Testis (tissue), 3 donors: Measurements from ENCODE around the gene RCBTB1. TPM values are rescaled to one million over a fixed set of nuclear protein-coding genes. Genes with fewer than 3 reads are reported as not detected.

ENCODE experiments used
- DNase-seq: peaks from one replicate; pipeline ENCODE4 v3.0.0-alpha.2; 2019
- H3K27ac ChIP-seq, 2 donors: fragments of 200-600 bp; sonication (generic); one replicate each; pipeline ENCODE4 v1.5.1; 2019
- H3K27me3 ChIP-seq: fragments of 200-600 bp; sonication (generic); one replicate; pipeline ENCODE4 v1.5.1; 2019
- H3K36me3 ChIP-seq: fragments of 200-600 bp; sonication (generic); one replicate; pipeline ENCODE4 v1.5.1; 2017; ENCODE audit warnings: low read depth; ENCODE audit errors: missing control alignments
- H3K4me1 ChIP-seq: fragments of 200-600 bp; sonication (generic); one replicate; pipeline ENCODE4 v1.5.1; 2019
- H3K4me3 ChIP-seq, 2 donors: fragments of 200-600 bp; sonication (generic); one replicate each; pipeline ENCODE4 v1.5.1; 2017 to 2019
- H3K9me3 ChIP-seq: fragments of 200-600 bp; sonication (generic); one replicate; pipeline ENCODE4 v1.5.1; 2017
- POLR2A ChIP-seq: fragments of 450-650 bp; IDR thresholded peaks from one replicate; pipeline ENCODE4 v1.6.1; 2017; ENCODE audit warnings: antibody characterized with exemption, mild to moderate bottlenecking, moderate library complexity
- WGBS, 2 donors: methylation state at CpG; one replicate each; pipeline ENCODE4 v1.1.5; 2018; 5-methylcytosine and 5-hydroxymethylcytosine counted together
- intact Hi-C: fragments of 100-400 bp; cut with DNase I; formaldehyde crosslinking; loops from one replicate; pipeline ENCODE4 v1.15.1; 2023; ENCODE audit warnings: low total_unique reads
- polyA plus RNA-seq: library from polyadenylated mRNA; stranded (reverse); fragments of 350-450 nt; fragmentation: Illumina TruSeq; extraction: RNeasy Lipid Tissue Mini Kit (QIAGEN cat#74804); gene quantifications from one replicate; pipeline ENCODE4 v1.2.3, GENCODE V29; 2014; ENCODE audit warnings: low read depth, low replicate concordance; ENCODE audit not compliant: insufficient read depth
- total RNA-seq, 2 donors: library from RNA; depleted of rRNA; stranded (reverse); fragments of >200 nt; gene quantifications; one replicate each; pipeline ENCODE4 v1.2.3, GENCODE V29; 2016
- TF ChIP-seq, protein P1 (sequence below), 3 experiments: fragments of 450-650 bp in 2 of 3; fragments of 200-600 bp in 1 of 3; sonication (generic) in 1 of 3; IDR thresholded peaks; one replicate each; pipeline ENCODE4 v1.5.1; 2016 to 2019; ENCODE audit warnings: antibody characterized with exemption in 3 of 3, mild to moderate bottlenecking in 2 of 3, moderate library complexity in 1 of 3

The RCBTB1 gene
- total and polyA plus RNA-seq, 3 donors from 2014 or later, result 14.4 to 32.8 (median 20.5) TPM

DNA sequence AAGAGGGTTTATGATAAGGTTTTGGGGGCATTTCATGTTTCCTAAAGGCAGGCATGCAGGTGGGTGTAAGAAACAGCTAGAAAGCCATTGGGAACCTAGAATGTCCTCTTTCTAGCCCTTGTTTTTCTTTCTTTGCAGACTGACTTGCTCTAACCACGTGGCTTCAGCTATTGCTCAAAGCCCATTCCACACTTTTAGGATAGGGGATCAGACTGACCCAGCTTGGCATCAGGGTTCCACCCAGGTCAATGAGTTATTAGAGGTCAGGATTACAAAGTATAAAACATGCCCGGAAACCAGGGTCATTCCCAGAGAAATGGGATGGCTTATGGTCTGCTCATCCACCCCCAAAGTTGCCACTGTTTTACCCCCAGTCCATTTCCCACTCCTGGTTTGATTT is 72.8 kb downstream of the RCBTB1 start:
- no peak for DNase-seq
- H3K9me3 ChIP-seq, result no peaks in the 10 kb centered on the region
- intact Hi-C loops, result no loop called here
- H3K27ac ChIP-seq, result no peak overlapping the region
- TF ChIP-seq, protein P1, sequence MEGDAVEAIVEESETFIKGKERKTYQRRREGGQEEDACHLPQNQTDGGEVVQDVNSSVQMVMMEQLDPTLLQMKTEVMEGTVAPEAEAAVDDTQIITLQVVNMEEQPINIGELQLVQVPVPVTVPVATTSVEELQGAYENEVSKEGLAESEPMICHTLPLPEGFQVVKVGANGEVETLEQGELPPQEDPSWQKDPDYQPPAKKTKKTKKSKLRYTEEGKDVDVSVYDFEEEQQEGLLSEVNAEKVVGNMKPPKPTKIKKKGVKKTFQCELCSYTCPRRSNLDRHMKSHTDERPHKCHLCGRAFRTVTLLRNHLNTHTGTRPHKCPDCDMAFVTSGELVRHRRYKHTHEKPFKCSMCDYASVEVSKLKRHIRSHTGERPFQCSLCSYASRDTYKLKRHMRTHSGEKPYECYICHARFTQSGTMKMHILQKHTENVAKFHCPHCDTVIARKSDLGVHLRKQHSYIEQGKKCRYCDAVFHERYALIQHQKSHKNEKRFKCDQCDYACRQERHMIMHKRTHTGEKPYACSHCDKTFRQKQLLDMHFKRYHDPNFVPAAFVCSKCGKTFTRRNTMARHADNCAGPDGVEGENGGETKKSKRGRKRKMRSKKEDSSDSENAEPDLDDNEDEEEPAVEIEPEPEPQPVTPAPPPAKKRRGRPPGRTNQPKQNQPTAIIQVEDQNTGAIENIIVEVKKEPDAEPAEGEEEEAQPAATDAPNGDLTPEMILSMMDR (IDR thresholded peaks at IDR 0.05), result no peak
- TF ChIP-seq POLR2A, result no peak
- no peaks in the 10 kb centered on the region for H3K4me1 ChIP-seq
- H3K36me3 ChIP-seq, result no peaks in the 10 kb centered on the region
- WGBS, 2 donors, result 85 to 86% methylated on average over 2 of the region's 2 CpGs
- H3K4me3 ChIP-seq, result no peak overlapping the region
- no peaks in the 10 kb centered on the region for H3K27me3 ChIP-seq

GRCh38 chr13:49503951-49504350 is 81.4 kb downstream of the RCBTB1 start:
- Histone ChIP-seq H3K36me3 (no peaks in the 10 kb centered on the region), H3K27ac (no peak overlapping the region), H3K4me1 (no peaks in the 10 kb centered on the region), H3K27me3 (no peaks in the 10 kb centered on the region), H3K9me3 (no peaks in the 10 kb centered on the region), H3K4me3 (no peak overlapping the region)
- DNase-seq, result no peak
- intact Hi-C loops, result no loop called here
- TF ChIP-seq, protein P1 (IDR thresholded peaks at IDR 0.05), result no peak
- TF ChIP-seq POLR2A, result no peak
- WGBS, 2 donors, result 91% methylated on average over 3 of the region's 3 CpGs

GRCh38 chr13:49502954-49503353 is 82.4 kb downstream of the RCBTB1 start:
- TF ChIP-seq POLR2A, result no peak
- TF ChIP-seq, protein P1 (IDR thresholded peaks at IDR 0.05), result no peak
- no peak overlapping the region for H3K27ac ChIP-seq
- WGBS, 2 donors, result 61% methylated on average over 9 of the region's 9 CpGs

DNA sequence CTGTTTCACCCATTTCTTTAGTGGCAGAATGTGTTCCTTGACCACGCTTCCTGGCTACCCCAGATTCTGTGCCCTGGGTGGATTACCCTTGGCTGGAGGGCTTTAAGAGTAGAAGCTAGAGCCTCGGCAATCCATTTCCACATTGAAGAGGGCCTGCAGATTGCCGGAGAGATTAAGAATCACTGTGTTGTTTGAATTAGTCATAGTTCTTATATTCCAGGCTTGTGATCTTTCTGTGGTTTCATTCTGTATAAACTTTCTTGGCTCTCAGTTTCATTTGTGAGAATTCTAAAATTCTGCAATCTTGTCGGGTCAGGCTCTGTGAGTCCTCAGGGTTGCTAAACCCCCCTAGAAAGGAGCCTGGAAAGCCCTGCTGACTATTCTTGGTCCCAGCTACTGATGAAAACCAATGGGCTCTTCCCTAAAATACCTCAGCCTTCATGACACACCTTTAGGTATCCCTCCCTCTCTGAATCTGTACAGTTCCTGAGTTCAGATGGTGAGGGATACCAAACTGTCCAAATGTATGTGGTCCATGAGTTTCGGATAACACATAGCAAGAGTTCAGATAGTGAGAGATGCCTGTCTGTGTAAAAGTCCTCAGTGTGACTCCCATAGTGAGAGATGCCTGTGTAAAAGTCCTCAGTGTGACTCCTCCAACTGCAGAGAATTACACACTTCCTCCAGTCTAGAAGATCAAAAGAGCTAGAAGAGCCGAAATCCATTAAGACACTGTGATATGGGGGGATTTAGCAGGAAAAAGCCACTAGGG is 85.3 kb downstream of the RCBTB1 start:
- Histone ChIP-seq H3K27ac (no peak overlapping the region), H3K4me3 (no peak overlapping the region), H3K27me3 (no peaks in the 10 kb centered on the region), H3K4me1 (no peaks in the 10 kb centered on the region), H3K36me3 (no peaks in the 10 kb centered on the region), H3K9me3 (no peaks in the 10 kb centered on the region)
- TF ChIP-seq POLR2A, result no peak
- TF ChIP-seq, protein P1 (IDR thresholded peaks at IDR 0.05), result no peak
- no peak for DNase-seq
- WGBS, 2 donors, result 81 to 85% methylated on average over 6 of the region's 6 CpGs
- intact Hi-C loops, result no loop called here

More at GRCh38 chr13:49502954-49503353, 82.4 kb downstream of the RCBTB1 start:
- no peaks in the 10 kb centered on the region for H3K4me1 ChIP-seq
- intact Hi-C loops, result no loop called here
- no peaks in the 10 kb centered on the region for H3K36me3 ChIP-seq
- no peaks in the 10 kb centered on the region for H3K9me3 ChIP-seq
- DNase-seq, result no peak
- H3K27me3 ChIP-seq, result no peaks in the 10 kb centered on the region
- H3K4me3 ChIP-seq, result no peak overlapping the region

DNA sequence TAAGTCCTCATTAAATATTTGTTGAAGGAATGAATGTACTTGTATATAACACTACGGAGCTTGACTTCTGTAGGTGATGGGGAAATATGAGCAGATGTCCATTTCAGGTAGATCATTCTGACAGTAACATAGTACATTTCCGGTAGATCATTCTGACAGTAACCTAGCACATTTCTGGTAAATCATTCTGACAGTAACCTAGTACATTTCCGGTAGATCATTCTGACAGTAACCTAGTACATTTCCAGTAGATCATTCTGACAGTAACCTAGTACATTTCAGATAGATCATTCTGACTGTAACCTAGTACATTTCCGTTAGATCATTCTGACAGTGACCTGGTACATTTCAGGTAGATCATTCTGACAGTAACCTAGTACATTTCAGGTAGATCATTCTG is 87.2 kb downstream of the RCBTB1 start:
- no peaks in the 10 kb centered on the region for H3K36me3 ChIP-seq
- DNase-seq, result no peak
- intact Hi-C loops, result no loop called here
- no peak overlapping the region for H3K27ac ChIP-seq
- no peaks in the 10 kb centered on the region for H3K27me3 ChIP-seq
- H3K4me3 ChIP-seq, result no peak overlapping the region
- H3K4me1 ChIP-seq, result no peaks in the 10 kb centered on the region
- H3K9me3 ChIP-seq, result no peaks in the 10 kb centered on the region
- WGBS, 2 donors, result 86 to 88% methylated on average over 4 of the region's 4 CpGs
- no peak for TF ChIP-seq POLR2A
- TF ChIP-seq, protein P1 (IDR thresholded peaks at IDR 0.05), result no peak
